AML-193 (cell line): ENCODE results near the gene CREBBP.

Experiments used
- DNase-seq, 2 experiments: peaks; one replicate each; lab custom pipeline; 2025; lab: John Stamatoyannopoulos, UW

CREBBP gene

DNA sequence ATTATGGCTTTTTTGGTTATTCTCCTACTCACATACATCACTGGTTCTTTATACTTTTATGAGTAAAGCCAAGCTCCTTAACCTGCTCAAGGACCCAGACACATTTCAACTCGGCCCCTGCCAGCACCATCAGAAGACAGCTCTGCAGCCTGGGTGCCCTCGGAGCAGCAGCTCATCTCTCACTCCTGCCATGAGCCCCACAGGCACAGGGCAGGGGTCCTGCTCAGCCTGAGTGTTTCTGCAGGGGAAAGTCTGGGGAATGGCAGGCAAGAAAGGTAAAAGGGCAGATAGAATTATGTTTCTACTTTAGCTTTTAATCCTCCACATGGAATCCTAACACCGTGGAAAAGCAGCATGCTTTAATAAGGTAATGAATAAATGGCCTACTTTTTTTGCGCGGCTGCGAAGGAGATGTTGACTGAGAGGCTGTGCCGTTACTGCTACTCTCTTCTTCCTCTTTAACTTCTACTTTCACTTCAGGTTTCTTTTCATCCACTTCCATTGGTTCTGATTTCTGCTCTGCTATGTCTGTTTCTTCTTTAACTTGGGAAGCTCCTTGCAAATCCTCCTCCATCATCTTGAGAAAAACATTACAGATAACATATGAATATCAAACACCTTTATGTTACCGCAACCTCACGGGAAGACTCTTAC is 113.1 kb downstream of the CREBBP start:
- DNase-seq: no peak

DNA sequence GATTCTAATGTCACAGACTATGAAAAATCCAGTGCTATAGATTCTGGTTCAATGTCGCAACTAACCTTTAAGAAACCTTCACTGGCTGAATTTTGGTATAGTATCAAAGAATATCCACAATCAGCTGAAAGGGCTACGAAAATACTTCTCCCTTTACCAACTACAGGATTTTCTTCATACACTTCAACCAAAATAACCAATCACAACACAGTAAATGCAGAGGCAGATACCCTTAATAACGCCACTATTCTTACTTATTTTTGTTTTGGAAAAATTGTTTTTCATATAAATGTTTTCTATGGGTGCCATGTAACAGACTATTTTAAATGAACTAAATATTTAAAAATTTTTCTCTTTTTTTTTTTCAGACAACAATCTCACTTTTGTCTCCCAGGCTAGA is 114.3 kb downstream of the CREBBP start:
- DNase-seq: no peak

DNA sequence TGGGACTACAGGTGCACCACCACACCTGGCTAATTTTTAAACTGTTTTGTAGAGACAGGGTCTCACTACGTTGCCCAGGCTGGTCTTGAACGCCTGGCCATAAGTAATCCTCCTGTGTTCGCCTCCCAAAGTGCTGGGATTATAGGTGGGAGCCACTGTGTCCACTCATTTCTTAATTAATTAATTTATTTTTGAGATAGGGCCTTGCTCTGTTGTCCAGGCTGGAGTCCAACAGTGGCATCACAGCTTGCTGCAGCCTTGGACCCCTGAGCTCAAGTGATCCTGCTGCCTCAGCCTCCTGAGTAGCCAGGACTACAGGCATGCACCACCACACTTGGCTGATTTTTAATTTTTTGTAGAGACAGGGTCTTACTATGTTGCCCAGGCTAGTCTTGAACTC is 116.1 kb downstream of the CREBBP start:
- no peak for DNase-seq

DNA sequence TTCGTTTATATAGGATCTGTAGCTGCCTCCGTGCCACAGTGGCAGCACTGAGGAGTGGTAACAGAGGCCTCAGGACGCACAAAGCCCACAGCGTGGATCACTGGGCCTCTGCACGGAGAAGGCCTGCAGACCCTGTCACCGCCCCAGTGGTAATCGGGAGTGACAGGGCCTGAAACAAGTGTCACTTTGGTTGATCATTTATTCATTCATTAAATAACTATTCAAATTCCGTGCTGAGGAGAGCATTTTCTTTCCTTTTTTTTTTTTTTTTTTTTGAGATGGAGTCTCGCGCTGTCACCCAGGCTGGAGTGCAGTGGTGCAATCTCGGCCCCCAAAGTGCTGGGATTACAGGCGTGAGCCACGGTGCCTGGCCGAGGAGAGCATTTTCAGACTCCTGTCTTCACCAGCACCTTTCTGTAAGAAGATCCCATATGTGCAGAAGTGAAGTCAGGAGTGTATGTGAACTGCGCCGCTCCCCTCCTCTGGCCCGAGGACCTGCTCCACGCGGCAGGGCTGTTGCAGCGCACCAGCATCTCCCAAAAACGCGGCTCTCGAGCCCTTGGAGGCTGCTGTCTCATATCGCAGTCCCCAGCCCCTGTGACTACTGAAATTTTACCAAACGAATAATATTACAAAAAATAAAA is 118.3 kb downstream of the CREBBP start:
- DNase-seq: no peak

DNA sequence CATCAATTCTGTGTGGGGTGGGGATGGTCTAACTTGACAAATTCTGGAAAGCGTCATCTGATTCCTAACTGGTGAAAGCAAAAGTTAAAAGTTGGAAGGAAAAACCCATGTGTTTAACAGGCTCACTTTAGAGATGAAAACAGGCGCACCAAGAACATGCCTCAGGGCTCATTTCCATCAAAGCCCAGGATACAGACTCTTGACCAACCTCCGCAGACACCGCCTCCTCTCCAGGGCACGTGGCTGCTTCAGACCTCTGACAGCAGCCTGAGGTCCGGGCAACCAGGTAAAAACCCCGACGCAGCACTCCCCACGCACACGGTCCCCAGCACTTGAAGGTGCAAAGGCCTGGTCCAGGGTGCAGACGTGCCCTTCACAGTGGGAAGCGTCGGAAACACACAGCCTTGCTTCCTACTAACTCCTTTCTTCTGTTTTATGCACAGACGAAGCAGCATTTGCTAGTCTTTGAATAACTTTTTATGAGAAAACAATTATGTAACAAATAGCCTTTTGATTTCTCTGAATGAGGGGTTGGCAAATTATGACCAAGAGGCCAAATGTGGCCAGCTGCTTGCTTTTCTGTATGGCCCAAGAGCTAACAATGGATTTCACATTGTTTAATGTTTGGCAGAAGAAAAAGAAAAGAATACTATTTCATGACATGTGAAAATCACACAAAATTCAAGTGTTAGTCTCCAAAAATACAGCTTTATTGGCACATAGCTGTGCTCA is 119.0 kb downstream of the CREBBP start:
- no peak for DNase-seq

DNA sequence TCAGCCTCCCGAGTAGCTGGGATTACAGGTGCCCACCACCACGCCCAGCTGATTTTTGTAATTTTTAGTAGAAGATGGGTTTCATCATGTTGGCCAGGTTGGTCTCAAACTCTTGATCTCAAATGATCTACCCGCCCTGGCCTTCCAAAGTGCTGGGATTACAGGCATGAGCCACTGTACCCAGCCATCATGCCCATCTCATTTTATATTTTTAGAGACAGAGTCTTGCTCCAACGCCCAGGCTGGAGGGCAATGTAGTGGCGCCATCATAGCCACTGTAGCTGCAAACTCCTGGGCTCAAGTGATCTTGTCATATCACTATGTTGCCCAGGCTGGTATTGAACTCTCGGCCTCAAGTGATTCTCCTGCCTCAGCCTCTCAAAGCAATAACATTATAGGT is 120.0 kb downstream of the CREBBP start:
- DNase-seq: no peak

- no peak for DNase-seq
Measured at GRCh38 chr16:3759736-3760135, 120.8 kb downstream of the CREBBP start.

GRCh38 chr16:3756113-3756512 is 124.4 kb downstream of the CREBBP start:
- no peak for DNase-seq

GRCh38 chr16:3755249-3755648 is 125.3 kb downstream of the CREBBP start:
- no peak for DNase-seq

DNA sequence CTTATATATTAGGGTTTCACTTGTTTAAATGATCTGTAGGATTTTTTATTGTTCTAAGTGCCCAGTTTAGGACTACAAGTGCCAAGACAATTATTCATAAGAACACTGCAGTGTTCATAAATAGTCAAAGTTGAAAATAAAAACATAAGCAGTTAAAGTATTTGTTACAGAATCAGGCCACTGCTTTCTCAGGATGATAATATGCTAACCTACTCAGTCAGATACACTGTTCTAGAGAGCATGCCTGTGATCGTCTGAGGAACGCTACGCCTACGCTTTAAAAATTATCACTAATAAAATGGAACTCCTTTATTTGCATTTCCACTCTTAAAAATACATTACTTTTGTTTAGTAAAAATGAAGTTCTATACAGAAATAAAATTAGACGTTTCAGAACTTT is 125.7 kb downstream of the CREBBP start:
- no peak for DNase-seq

DNA sequence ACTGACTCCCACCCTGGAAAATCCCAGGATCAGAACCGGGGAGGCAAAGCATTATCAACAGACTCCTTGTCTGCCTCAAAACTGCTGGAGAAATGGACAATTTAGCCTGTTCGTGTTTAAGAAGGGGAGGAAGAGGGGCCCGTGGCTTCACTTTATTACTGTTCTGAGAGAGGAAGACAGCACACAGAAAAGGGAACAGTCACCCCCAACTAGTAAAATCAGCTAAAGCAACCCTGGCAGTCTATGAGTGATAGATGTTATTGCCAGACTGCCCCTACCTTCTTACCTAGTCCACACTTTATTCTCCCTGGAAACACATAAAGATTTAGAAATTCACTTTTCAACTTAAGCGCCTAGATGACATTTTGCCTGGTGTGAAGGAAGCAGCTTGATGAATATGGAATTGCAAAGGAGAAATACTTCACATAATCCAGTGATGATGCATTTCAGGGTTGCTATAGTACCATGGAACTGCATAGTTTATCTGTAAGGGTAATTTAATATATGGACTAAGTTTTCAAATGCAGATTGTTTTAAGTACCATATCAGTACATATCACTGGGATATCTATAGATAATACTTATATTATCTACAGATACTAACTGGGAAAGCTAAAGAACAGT is 126.3 kb downstream of the CREBBP start:
- no peak for DNase-seq

GRCh38 chr16:3752984-3753383 is 127.5 kb downstream of the CREBBP start:
- no peak for DNase-seq

GRCh38 chr16:3751878-3752277 is 128.6 kb downstream of the CREBBP start:
- DNase-seq: no peak

DNA sequence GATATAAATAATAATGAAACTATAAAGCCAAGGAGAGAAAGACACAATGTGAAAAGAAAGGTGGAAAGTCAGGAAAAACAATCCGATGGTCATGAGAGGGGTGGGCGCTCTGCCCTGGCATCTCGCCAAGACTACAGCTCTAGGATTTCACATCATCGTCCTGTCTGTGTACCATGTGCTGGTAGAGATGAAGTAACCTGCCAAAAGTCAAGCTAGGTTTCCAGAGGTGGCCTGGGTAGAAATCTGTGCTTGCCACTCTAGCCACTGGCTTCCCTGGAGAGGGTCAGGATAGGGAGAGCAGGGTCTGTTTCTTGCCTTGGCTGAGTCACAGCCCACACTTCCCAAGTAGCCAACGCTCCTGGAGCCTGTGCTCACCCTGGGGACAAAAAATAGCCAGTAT is 132.2 kb downstream of the CREBBP start:
- DNase-seq: no peak

DNA sequence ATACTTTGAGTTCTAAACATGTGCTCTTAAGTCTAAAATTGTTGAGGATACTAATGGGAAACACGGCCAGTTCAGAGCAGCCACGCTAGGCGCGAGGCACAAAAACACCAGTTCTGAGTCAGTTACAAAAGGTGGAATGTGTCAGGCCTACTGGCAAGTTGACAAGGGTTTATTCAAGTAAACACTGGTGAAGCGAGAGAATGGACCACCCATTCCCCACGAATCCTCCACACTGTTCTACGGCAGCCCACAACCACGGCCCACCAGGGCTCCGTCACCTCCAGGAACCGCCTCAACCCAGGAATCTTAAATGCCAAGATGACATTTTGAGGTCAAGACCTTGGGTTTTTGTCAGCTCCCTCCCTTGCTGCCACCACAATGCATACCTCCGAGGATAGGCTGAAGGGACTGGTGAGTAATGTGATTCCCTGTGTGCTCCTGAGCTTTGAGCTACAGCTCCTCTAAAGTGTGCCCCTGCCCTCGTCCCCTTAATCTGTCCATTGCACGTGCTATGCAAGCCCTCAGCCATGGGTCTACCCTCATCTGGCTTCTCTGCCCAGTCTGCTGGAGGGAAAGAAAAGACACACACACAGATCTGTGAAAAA is 134.7 kb downstream of the CREBBP start:
- DNase-seq: no peak

GRCh38 chr16:3744018-3744417 is 136.5 kb downstream of the CREBBP start:
- DNase-seq: no peak

- DNase-seq: no peak
Measured at GRCh38 chr16:3740934-3741333, 139.6 kb downstream of the CREBBP start.

DNA sequence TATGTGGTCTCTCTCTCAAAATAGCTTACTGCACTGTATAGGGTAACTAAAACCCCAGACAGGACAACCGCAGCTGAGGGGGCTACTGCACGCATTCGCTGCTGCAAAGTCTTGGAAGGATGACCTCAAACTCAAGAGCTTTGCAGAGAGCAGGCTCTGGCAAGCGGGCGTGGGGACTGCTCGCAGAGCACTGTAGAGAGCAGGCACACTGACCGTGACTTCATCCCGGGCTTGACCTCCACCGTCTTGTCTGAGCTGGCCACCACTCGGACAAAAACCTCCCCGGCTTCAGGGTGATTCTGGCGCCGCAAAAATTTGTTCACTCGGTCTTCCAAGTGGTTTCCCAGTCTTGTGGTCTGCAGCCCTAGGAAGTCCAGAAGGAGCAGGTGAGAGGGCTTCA is 140.3 kb downstream of the CREBBP start:
- no peak for DNase-seq

DNA sequence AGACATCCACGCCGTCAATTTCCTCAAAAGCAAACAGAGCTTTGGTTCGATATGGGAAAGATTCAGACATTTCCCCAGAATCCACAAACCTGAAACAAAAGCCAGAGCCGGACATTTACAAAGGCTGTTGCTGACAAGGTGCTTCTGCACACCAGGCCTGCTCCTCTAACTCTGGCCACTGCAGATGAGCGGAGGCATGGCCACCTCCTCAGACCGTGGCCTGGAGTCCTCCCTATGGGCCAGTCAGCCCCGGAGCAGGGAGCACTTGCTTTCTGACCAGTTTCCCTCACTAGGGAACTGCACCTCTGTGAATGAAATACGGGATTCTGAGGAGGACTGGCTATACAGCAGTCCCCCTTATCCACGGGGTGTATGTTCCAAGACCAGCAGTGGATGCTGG is 140.9 kb downstream of the CREBBP start:
- no peak for DNase-seq

DNA sequence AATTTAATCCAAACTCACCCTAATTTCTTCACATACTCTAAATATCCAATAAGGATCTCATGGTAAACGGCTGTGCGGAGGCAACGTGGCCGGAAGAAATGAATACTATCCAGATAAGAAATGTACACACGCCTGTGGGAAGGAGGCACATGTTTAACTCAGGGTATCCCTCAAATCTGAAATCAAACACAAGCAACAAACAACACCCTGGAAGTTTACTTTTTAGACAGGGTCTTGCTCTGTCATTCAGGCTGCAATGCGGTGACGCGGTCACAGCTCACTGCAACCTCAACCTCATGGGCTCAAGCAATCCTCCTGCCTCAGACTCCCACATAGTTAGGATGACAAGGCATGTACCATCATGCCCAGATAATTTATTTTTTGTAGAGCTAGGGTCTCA is 142.0 kb downstream of the CREBBP start:
- no peak for DNase-seq

GRCh38 chr16:3738128-3738527 is 142.4 kb downstream of the CREBBP start:
- no peak for DNase-seq

DNA sequence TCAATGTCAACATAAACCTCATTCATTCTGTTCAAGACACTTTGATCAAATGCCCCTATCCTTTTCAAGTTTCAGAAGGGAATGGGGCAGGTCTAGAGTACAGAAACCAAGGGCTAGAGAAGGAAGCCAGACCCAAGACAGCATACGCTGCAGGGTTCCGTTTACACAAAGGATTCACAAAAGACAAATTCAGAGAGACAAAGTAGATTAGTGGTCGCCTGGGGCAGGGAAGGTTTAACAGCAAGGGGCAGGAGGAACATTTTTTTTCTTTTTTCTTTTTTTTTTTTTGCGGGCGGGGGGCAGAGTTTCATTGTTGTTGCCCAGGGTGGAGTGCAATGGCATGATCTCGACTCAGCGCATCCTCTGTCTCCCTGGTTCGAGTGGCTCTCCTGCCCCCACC is 143.3 kb downstream of the CREBBP start:
- no peak for DNase-seq

DNA sequence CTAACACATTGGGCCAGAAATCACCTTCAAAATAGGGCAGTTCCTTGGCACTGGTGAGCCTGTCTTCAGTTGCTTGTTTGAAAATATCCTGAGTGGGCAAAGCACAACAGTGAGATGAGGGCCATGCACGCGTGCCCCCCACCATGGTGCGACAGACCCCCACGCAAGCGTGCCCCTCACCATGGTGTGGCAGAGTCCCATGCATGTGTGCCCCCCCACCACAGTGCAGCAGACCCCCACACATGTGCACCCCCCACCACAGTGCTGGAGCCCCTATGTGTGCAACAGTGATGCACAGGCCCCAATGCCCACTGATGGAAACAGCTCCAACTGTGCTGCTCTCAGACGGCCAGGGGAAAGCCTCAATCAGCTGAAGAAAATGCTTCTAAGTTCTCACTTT is 144.4 kb downstream of the CREBBP start:
- no peak for DNase-seq
